ENCODE measurements around the gene M6PR. TPM values are rescaled to one million over a fixed set of nuclear protein-coding genes. Genes with fewer than 3 reads are reported as not detected.

The M6PR gene
- total RNA-seq, 2 donors from 2014 or later = 185 to 188 TPM

DNA sequence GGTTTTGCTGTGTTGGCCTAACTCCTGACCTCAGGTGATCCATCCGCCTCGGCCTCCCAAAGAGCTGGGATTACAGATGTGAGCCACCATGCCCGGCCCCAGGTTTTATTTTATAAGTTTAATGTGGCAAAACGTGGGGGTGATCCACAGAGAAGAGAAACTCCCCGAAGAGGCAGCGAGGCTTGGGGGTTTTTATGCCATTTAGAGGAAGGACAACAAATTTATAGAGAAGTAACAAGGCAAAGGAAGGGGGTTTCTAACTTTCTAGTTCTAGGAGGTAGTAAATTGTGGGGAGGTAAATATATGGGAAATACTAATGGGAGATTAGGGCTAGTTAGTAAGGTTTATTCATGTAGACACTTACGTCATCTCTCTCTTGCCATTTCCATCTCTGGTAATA, 52.4 kb downstream of the M6PR start:
- ATAC-seq = no peak
- Mint-ChIP-seq H3K27me3 (peaks cover 6% of the 10 kb centered on the region), H3K4me1 (no peaks in the 10 kb centered on the region), H3K36me3 (ENCODE audit: low read depth) (no peaks in the 10 kb centered on the region), H3K27ac (no peak overlapping the region), H3K4me3 (no peak overlapping the region)
- no peak for DNase-seq
- H3K9me3 ChIP-seq (ENCODE audit: control insufficient read depth, low read length, poor library complexity, severe bottlenecking) = no peaks in the 10 kb centered on the region

DNA sequence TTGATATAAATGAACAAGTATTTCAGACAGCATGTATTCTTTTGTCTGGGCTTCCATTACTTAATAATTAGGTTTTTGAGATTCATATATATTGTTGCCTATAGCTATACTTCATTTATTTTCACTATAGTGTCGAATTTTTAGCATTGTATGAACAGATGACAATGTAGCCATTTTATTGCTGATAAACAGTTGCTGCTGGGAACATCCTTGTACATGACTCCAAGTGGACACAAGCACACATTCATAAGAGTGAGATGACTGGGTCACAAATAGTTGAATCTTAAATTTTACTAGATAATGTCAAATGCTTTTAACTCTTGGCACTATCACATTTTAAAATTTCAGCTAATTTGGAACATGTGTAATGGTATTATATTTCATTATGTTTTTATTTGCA, 54.5 kb downstream of the M6PR start:
- H3K27ac Mint-ChIP-seq = no peak overlapping the region
- no peak for ATAC-seq
- peaks cover 6% of the 10 kb centered on the region for H3K27me3 Mint-ChIP-seq

GRCh38 chr12:8894378-8894777, 55.1 kb downstream of the M6PR start:
- Mint-ChIP-seq H3K27me3 (peaks cover 4% of the 10 kb centered on the region), H3K4me3 (no peak overlapping the region), H3K36me3 (ENCODE audit: low read depth) (no peaks in the 10 kb centered on the region), H3K27ac (no peak overlapping the region), H3K4me1 (peaks cover 5% of the 10 kb centered on the region)
- ATAC-seq (no peak), DNase-seq (no peak)
- no peaks in the 10 kb centered on the region for H3K9me3 ChIP-seq (ENCODE audit: control insufficient read depth, low read length, poor library complexity, severe bottlenecking)

More for the DNA sequence above, 54.5 kb downstream of the M6PR start:
- Mint-ChIP-seq H3K36me3 (ENCODE audit: low read depth) (no peaks in the 10 kb centered on the region), H3K4me3 (no peak overlapping the region), H3K4me1 (peaks cover 5% of the 10 kb centered on the region)
- H3K9me3 ChIP-seq (ENCODE audit: control insufficient read depth, low read length, poor library complexity, severe bottlenecking) = no peaks in the 10 kb centered on the region
- DNase-seq = no peak

- ATAC-seq (no peak), DNase-seq (no peak)
- Mint-ChIP-seq H3K4me1 (peaks cover 5% of the 10 kb centered on the region), H3K4me3 (no peak overlapping the region), H3K27me3 (no peaks in the 10 kb centered on the region), H3K36me3 (ENCODE audit: low read depth) (peaks cover 2% of the 10 kb centered on the region), H3K27ac (no peak overlapping the region)
- no peaks in the 10 kb centered on the region for H3K9me3 ChIP-seq (ENCODE audit: control insufficient read depth, low read length, poor library complexity, severe bottlenecking)
Measured at GRCh38 chr12:8891976-8892375, 57.5 kb downstream of the M6PR start.

Other genes starting within 250 kb of the M6PR start
- gene A2ML1, start 127.0 kb downstream of the M6PR start, total RNA-seq = not detected
- gene PHC1, start 35.1 kb downstream of the M6PR start, total RNA-seq = 10 to 100 TPM; 52.7 to 54.1 TPM
- 10 to 100 TPM in 1 of 2 donors, 1 to 10 TPM in 1; 9.9 to 22.2 TPM for gene KLRG1, start 39.9 kb upstream of the M6PR start, total RNA-seq
- gene A2M, start 166.3 kb upstream of the M6PR start, total RNA-seq = not detected

Data from T-helper 17 cell (primary cell).